Right ventricle myocardium inferior (tissue), 1 donor: ENCODE measurements around the gene PSMA6. TPM values are rescaled to one million over a fixed set of nuclear protein-coding genes. Genes with fewer than 3 reads are reported as not detected.
A peak's percentile ranks its signal among the peaks of the same experiment; 100 is the strongest.
"Not testable (repeated sequence)": the region's sequence is repeated elsewhere in the genome, so short reads cannot be mapped to it uniquely, and the experiment has no call there.

Experiments used
- ATAC-seq: fragments of 200-7000 bp; cut with Tn5 transposase; one replicate; pipeline ENCODE4 v1.9.1; 2020; ENCODE audit warnings: mild to moderate bottlenecking, moderate library complexity
- DNase-seq: peaks from one replicate; pipeline ENCODE4 v3.0.0; 2021; ENCODE audit errors: missing footprints
- intact Hi-C: fragments of 100-400 bp; cut with DNase I; formaldehyde crosslinking; loops from one replicate; pipeline ENCODE4 v1.11.0; 2022
- total RNA-seq: library from RNA; stranded (reverse); fragmentation: NEBNext Ultra II Directional; extraction: Animal tissue kit (Norgen Biotek cat#: 25700); gene quantifications from one replicate; pipeline ENCODE4 v1.2.1, GENCODE V29; 2021
- donor health status: DM: no; HTN: yes; CAD: no; lungs with severe emphysema.

The PSMA6 gene
- total RNA-seq, 1 donor from 2014 or later: 195 TPM

GRCh38 chr14:35337269-35338255 lies 45.4 kb downstream of the PSMA6 start:
- ATAC-seq (no peak), DNase-seq (no peak)
- intact Hi-C loops: no loop called here

GRCh38 chr14:35338731-35339405 lies 46.7 kb downstream of the PSMA6 start:
- intact Hi-C loops: no loop called here
- ATAC-seq: no peak
- DNase-seq: no peak

GRCh38 chr14:35339761-35340406 lies 47.7 kb downstream of the PSMA6 start:
- intact Hi-C loops: loop anchor here (2.0 kb wide), 1 partner anchor 47 kb away; the partner anchor contains the start of gene PSMA6
- DNase-seq: no peak
- ATAC-seq: no peak

- DNase-seq (no peak), ATAC-seq (no peak)
- intact Hi-C loops: loop anchor here (1.0 to 2.0 kb wide), 2 partner anchors 48 to 63 kb away; partner anchors contain the start of genes NFKBIA and PSMA6
Observed at GRCh38 chr14:35340616-35341453, 48.7 kb downstream of the PSMA6 start.

- intact Hi-C loops: loop anchor here (1.0 to 2.0 kb wide), 2 partner anchors 49 to 63 kb away; partner anchors contain the start of genes NFKBIA and PSMA6
- DNase-seq (no peak), ATAC-seq (no peak)
Observed at GRCh38 chr14:35341454-35341750, 49.2 kb downstream of the PSMA6 start.

- DNase-seq (peak; percentile 98), ATAC-seq (peak; percentile 92)
- intact Hi-C loops: loop anchor here (1.0 to 2.0 kb wide), 3 partner anchors 43 to 62 kb away; partner anchors contain the start of genes NFKBIA and PSMA6
Observed at GRCh38 chr14:35341751-35342488, 49.7 kb downstream of the PSMA6 start.

- no peak for ATAC-seq
- intact Hi-C loops: loop anchor here (1.0 kb wide), 1 partner anchor 43 kb away; no protein-coding TSS in a partner anchor
- DNase-seq: peak; percentile 73
Observed at GRCh38 chr14:35342489-35343010, 50.4 kb downstream of the PSMA6 start.

GRCh38 chr14:35343702-35344101 lies 51.5 kb downstream of the PSMA6 start:
- ATAC-seq (no peak), DNase-seq (no peak)
- intact Hi-C loops: no loop called here

GRCh38 chr14:35344107-35344807 lies 52.1 kb downstream of the PSMA6 start:
- intact Hi-C loops: no loop called here
- DNase-seq (no peak), ATAC-seq (no peak)

- ATAC-seq: no peak
- intact Hi-C loops: no loop called here
- DNase-seq: no peak
Observed at GRCh38 chr14:35346738-35347322, 54.6 kb downstream of the PSMA6 start.

- intact Hi-C loops: no loop called here
- no peak for ATAC-seq
Observed at GRCh38 chr14:35347323-35348043, 55.3 kb downstream of the PSMA6 start.

GRCh38 chr14:35348044-35348380 lies 55.8 kb downstream of the PSMA6 start:
- ATAC-seq, intact Hi-C loops, DNase-seq: not testable (repeated sequence)

More at GRCh38 chr14:35347323-35348043, 55.3 kb downstream of the PSMA6 start:
- no peak for DNase-seq

GRCh38 chr14:35349496-35350365 lies 57.5 kb downstream of the PSMA6 start:
- DNase-seq: no peak
- intact Hi-C loops: no loop called here

GRCh38 chr14:35351497-35351896 lies 59.3 kb downstream of the PSMA6 start:
- ATAC-seq (no peak), DNase-seq (no peak)
- intact Hi-C loops: no loop called here

More at GRCh38 chr14:35349496-35350365, 57.5 kb downstream of the PSMA6 start:
- ATAC-seq: no peak

GRCh38 chr14:35351897-35352273 lies 59.7 kb downstream of the PSMA6 start:
- DNase-seq: no peak
- intact Hi-C loops: no loop called here
- ATAC-seq: no peak
